Fibroblast of lung (primary cell): ENCODE results near the gene SH2D7.

ENCODE experiments used
- EZH2 ChIP-seq: IDR thresholded peaks from 2 replicates; pipeline ENCODE4 v1.5.1; 2012; ENCODE audit warnings: low read length, control low read depth, mild to moderate bottlenecking; ENCODE audit errors: missing control alignments
- TF ChIP-seq, protein P1 (sequence below), 2 donors: IDR thresholded peaks in 1 of 2; conservative IDR thresholded peaks in 1 of 2; 1 replicate in 1 of 2; 2 replicates in 1 of 2; pipeline ENCODE4 v1.5.1; 2011 to 2012; ENCODE audit warnings: low read length in 2 of 2, control low read depth in 1 of 2, inconsistent platforms in 1 of 2, low read depth in 1 of 2, mild to moderate bottlenecking in 1 of 2

DNA sequence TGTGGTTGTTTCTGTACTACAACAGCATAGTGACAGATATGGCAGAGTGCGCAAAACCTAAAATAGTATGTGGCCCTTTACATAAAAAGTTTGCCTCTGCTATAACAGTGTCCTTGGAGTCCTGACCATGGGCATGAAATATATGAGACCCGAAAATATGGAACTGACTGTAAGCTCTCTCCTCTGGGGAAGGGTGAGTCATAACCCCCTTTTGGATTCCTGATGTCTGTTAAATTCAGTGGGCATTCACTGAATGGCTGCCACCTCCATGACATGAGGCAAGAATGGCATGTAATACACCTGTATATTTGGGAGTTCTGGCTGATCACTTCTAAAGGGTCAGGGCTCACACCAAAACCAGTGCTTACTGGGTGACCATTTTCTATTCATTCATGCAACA lies 21.0 kb upstream of the SH2D7 start:
- TF ChIP-seq, protein P1, sequence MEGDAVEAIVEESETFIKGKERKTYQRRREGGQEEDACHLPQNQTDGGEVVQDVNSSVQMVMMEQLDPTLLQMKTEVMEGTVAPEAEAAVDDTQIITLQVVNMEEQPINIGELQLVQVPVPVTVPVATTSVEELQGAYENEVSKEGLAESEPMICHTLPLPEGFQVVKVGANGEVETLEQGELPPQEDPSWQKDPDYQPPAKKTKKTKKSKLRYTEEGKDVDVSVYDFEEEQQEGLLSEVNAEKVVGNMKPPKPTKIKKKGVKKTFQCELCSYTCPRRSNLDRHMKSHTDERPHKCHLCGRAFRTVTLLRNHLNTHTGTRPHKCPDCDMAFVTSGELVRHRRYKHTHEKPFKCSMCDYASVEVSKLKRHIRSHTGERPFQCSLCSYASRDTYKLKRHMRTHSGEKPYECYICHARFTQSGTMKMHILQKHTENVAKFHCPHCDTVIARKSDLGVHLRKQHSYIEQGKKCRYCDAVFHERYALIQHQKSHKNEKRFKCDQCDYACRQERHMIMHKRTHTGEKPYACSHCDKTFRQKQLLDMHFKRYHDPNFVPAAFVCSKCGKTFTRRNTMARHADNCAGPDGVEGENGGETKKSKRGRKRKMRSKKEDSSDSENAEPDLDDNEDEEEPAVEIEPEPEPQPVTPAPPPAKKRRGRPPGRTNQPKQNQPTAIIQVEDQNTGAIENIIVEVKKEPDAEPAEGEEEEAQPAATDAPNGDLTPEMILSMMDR (conservative IDR thresholded peaks at IDR 0.05 in 1 of 2, IDR thresholded peaks at IDR 0.05 in 1 of 2; ENCODE audit: low read depth in 1 of 2, low read length in 2 of 2) = no peak
- TF ChIP-seq EZH2 = no peak
